PFSK-1 (cell line): ENCODE measurements around the gene MEA1.
A peak's percentile ranks its signal among the peaks of the same experiment; 100 is the strongest.

Experiments used
- FOXP2 ChIP-seq: optimal IDR thresholded peaks from 2 replicates; pipeline ENCODE3; 2011; ENCODE audit warnings: borderline replicate concordance, control low read depth, inconsistent platforms; ENCODE audit not compliant: insufficient read depth; ENCODE audit errors: extremely low read length, extremely low read depth
- POLR2AphosphoS5 ChIP-seq: IDR thresholded peaks from 2 replicates; pipeline ENCODE4 v1.6.1; 2012; ENCODE audit warnings: low read depth, mild to moderate bottlenecking, control low read depth, low read length, moderate library complexity
- SIN3A ChIP-seq: IDR thresholded peaks from 2 replicates; pipeline ENCODE4 v1.6.1; 2012; ENCODE audit warnings: mild to moderate bottlenecking, low read length, moderate library complexity, borderline replicate concordance; ENCODE audit not compliant: insufficient read depth
- TAF1 ChIP-seq: IDR thresholded peaks from 2 replicates; pipeline ENCODE4 v1.6.1; 2012; ENCODE audit warnings: low read length, control low read depth, borderline replicate concordance; ENCODE audit not compliant: insufficient read depth
- TF ChIP-seq, protein P1 (sequence below), 2 experiments: IDR thresholded peaks; 2 replicates each; pipeline versions ENCODE4 v1.6.1 to v1.8.0; 2011 to 2012; ENCODE audit warnings: low read depth in 2 of 2, low read length in 2 of 2, control low read depth in 1 of 2, inconsistent platforms in 1 of 2, mild to moderate bottlenecking in 1 of 2, moderate library complexity in 1 of 2; ENCODE audit not compliant: insufficient read depth in 1 of 2

The MEA1 gene

GRCh38 chr6:42981836-42982235, 31.9 kb downstream of the MEA1 start:
- TF ChIP-seq FOXP2: peak; percentile 71
- TF ChIP-seq SIN3A: no peak

DNA sequence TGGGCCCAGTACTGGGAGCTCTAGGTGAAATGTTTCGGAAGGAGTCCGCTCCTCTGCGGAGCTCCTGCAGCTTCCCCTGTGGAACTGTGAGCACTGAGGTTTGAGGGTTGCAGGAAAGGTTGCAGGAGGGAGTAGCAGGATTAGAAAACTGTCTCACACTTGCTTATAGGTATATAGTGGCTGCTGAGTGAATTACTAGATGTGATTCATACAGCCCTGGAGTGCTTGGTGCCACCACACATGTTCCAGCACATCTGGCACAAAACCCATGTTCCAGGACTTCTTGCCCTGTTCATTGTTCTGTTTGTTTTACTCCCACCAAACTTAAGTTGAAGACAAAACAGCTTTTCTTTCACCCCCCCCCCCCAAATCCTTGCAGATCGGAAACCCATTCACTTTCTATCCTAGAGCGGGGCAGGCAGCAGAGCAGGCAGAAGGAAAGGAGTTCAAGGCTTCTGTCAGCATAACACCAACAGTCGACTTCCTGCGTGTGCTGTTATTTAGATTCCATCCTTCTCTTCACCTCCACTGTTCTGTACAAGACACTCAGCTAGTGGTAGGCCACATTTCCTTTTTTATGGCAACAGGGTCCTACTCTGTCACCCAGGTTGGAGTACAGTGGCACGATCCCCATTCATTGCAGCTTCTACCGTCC, 34.1 kb downstream of the MEA1 start:
- TF ChIP-seq, protein P1, sequence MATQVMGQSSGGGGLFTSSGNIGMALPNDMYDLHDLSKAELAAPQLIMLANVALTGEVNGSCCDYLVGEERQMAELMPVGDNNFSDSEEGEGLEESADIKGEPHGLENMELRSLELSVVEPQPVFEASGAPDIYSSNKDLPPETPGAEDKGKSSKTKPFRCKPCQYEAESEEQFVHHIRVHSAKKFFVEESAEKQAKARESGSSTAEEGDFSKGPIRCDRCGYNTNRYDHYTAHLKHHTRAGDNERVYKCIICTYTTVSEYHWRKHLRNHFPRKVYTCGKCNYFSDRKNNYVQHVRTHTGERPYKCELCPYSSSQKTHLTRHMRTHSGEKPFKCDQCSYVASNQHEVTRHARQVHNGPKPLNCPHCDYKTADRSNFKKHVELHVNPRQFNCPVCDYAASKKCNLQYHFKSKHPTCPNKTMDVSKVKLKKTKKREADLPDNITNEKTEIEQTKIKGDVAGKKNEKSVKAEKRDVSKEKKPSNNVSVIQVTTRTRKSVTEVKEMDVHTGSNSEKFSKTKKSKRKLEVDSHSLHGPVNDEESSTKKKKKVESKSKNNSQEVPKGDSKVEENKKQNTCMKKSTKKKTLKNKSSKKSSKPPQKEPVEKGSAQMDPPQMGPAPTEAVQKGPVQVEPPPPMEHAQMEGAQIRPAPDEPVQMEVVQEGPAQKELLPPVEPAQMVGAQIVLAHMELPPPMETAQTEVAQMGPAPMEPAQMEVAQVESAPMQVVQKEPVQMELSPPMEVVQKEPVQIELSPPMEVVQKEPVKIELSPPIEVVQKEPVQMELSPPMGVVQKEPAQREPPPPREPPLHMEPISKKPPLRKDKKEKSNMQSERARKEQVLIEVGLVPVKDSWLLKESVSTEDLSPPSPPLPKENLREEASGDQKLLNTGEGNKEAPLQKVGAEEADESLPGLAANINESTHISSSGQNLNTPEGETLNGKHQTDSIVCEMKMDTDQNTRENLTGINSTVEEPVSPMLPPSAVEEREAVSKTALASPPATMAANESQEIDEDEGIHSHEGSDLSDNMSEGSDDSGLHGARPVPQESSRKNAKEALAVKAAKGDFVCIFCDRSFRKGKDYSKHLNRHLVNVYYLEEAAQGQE (IDR thresholded peaks at IDR 0.05; ENCODE audit: insufficient read depth in 1 of 2, low read depth in 2 of 2, low read length in 2 of 2): no peak
- no peak for TF ChIP-seq SIN3A
- no peak for TF ChIP-seq FOXP2
- no peak for TF ChIP-seq POLR2AphosphoS5
- TF ChIP-seq TAF1: no peak

GRCh38 chr6:42978839-42979522, 34.8 kb downstream of the MEA1 start, which contains the start of gene PEX6:
PEX6 (minus strand) TSS chr6:42979181; CDS start chr6:42979150, 31 bp downstream.
- TF ChIP-seq POLR2AphosphoS5 (peak; percentile 94), SIN3A (peak; percentile 68; the same call in 1 of the 2 replicates), FOXP2 (peak; percentile 39), TAF1 (peak; percentile 94)
- TF ChIP-seq, protein P1 (IDR thresholded peaks at IDR 0.05; ENCODE audit: insufficient read depth in 1 of 2, low read depth in 2 of 2, low read length in 2 of 2): peak; percentile 10 to 39; a peak in 1 of 4 replicates

DNA sequence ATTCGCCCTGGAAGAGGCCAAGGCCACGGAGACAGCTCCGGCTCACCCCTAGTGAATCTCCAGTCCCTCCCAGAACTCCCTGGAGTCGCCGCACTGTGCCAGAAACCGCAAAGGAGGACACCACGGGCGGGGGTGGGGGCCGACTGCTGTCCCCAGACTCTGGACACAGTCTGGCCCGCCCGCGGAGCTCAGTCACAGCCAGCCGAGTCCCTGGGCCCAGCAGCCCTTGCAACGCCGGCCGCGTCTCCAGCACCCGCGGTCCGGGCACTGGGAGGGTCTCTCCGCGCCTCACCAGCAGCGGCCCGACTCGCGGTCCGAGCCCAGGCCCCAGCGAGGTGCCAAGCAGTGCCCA, 35.3 kb downstream of the MEA1 start:
- TF ChIP-seq POLR2AphosphoS5 (no peak), TAF1 (no peak), SIN3A (no peak), FOXP2 (no peak)
- TF ChIP-seq, protein P1 (IDR thresholded peaks at IDR 0.05; ENCODE audit: insufficient read depth in 1 of 2, low read depth in 2 of 2, low read length in 2 of 2): no peak

GRCh38 chr6:42974919-42975505, 38.7 kb downstream of the MEA1 start:
- TF ChIP-seq, protein P1 (IDR thresholded peaks at IDR 0.05; ENCODE audit: insufficient read depth in 1 of 2, low read depth in 2 of 2, low read length in 2 of 2): no peak
- no peak for TF ChIP-seq SIN3A
- TF ChIP-seq POLR2AphosphoS5: no peak
- TF ChIP-seq TAF1: no peak
- no peak for TF ChIP-seq FOXP2
